SK-N-SH treated with all-trans-retinoic acid at 6 μM for 48 hours (cell line): ENCODE measurements around the gene ACADL.

Experiments used
- POU6F1 ChIP-seq: fragments of 250-450 bp; sonication (Bioruptor Pico); IDR thresholded peaks from 2 replicates; pipeline ENCODE4 v1.8.0; 2021; ENCODE audit warnings: low read depth, mild to moderate bottlenecking, moderate library complexity, borderline replicate concordance
- PPARA ChIP-seq: fragments of 250-450 bp; sonication (Bioruptor Pico); IDR thresholded peaks from 2 replicates; pipeline ENCODE4 v1.5.0; 2020; ENCODE audit warnings: mild to moderate bottlenecking, borderline replicate concordance
- TOX ChIP-seq: fragments of 250-450 bp; sonication (Bioruptor Pico); IDR thresholded peaks from 2 replicates; pipeline ENCODE4 v1.8.0; 2021; ENCODE audit warnings: mild to moderate bottlenecking, moderate library complexity, borderline replicate concordance
- ZFP30 ChIP-seq: fragments of 450-650 bp; formaldehyde crosslinking; IDR thresholded peaks from 2 replicates; pipeline ENCODE4 v1.5.0; 2022; ENCODE audit warnings: mild to moderate bottlenecking, moderate library complexity

DNA sequence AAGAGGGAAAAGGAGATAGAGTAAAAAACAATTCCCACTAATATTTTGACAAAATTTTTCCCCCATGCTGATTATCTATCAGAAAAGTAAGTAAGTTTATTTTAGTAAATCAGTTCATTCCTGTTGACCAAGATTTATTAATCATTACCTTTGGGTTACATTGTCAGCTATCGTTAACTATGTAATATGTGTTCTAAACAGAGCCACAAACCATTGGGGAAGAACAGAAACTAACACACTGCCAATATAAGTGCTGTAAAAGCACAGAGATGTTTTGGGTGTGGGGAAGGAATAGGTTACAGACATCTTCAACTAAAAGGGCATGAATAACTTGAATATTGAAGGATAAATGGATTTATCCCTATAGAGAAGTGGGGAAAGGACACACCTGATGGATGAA lies 42.5 kb upstream of the ACADL start:
- no peak for TF ChIP-seq PPARA (CRISPR knock-in tag)
- no peak for TF ChIP-seq TOX (CRISPR knock-in tag)
- TF ChIP-seq ZFP30 (CRISPR knock-in tag): no peak
- no peak for TF ChIP-seq POU6F1 (CRISPR knock-in tag)
